Tibial artery (tissue), 4 donors: ENCODE results near the gene C5orf22.

Experiments used
- DNase-seq, 2 donors: peaks; one replicate each; pipeline ENCODE4 v3.0.0-alpha.2; 2019
- H3K27ac ChIP-seq, 2 donors: fragments of 200-600 bp; sonication (generic) in 1 of 2; 1 replicate in 1 of 2; 2 replicates in 1 of 2; pipeline ENCODE4 v1.5.1; 2018 to 2019; ENCODE audit warnings: mild to moderate bottlenecking in 1 of 2
- H3K27me3 ChIP-seq, 2 donors: fragments of 200-600 bp; sonication (generic) in 1 of 2; one replicate each; pipeline versions ENCODE4 v1.5.1 to v1.6.0; 2016 to 2019
- H3K36me3 ChIP-seq, 3 donors: fragments of 200-600 bp; sonication (generic) in 2 of 3; one replicate each; pipeline ENCODE4 v1.5.1; 2016 to 2019; ENCODE audit warnings: mild to moderate bottlenecking in 2 of 3
- H3K4me1 ChIP-seq, 4 donors: fragments of 200-600 bp; sonication (generic) in 2 of 4; 1 replicate in 3 of 4; 2 replicates in 1 of 4; pipeline ENCODE4 v1.5.1; 2016 to 2019
- H3K4me3 ChIP-seq, 2 donors: fragments of 200-600 bp; sonication (generic) in 1 of 2; 1 replicate in 1 of 2; 2 replicates in 1 of 2; pipeline ENCODE4 v1.5.1; 2018 to 2019; ENCODE audit warnings: mild to moderate bottlenecking in 2 of 2
- H3K9me3 ChIP-seq, 3 donors: fragments of 200-600 bp; sonication (generic) in 1 of 3; one replicate each; pipeline ENCODE4 v1.5.1; 2016 to 2019
- CTCF ChIP-seq, 2 experiments: fragments of 200-600 bp in 1 of 2; fragments of 450-650 bp in 1 of 2; IDR thresholded peaks; one replicate each; pipeline ENCODE4 v1.5.1; 2017 to 2019; ENCODE audit warnings: antibody characterized with exemption in 2 of 2, mild to moderate bottlenecking in 1 of 2, moderate library complexity in 1 of 2
- intact Hi-C: fragments of 100-400 bp; cut with DNase I; formaldehyde crosslinking; loops from one replicate; pipeline ENCODE4 v1.15.0; 2023; ENCODE audit warnings: low total_unique reads

C5orf22 gene

DNA sequence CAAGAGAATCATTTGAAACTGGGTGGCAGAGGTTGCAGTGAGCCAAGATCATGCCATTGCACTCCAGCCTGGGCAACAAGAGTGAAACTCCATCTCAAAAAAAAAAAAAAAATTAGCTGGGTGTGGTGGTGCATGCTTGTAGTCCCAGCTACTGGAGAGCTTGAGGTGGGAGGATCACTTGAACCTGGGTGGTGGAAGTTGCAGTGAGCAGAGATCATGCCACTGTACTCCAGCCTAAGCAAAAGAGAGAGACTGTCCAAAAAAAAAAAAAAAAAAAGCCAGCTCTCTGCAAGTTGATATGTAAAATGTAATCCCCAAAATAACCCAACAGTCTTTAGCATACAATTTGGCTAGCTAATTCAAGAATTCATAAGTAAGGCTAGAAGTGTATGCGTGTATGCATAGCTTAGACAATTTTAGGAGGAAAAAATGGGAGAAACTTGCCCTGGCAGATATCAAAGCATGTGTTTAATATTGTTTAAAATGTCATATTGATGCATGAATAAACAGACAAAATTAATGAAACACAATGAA is 36.3 kb downstream of the C5orf22 start:
- H3K4me1 ChIP-seq = peaks cover 0 to 5% (median under 1%) of the 10 kb centered on the region in 4 donors
- H3K9me3 ChIP-seq = no peaks in the 10 kb centered on the region
- intact Hi-C loops = no loop called here
- TF ChIP-seq CTCF (IDR thresholded peaks at IDR 0.05) = no peak
- H3K4me3 ChIP-seq = no peak overlapping the region
- no peak for DNase-seq
- no peaks in the 10 kb centered on the region for H3K27me3 ChIP-seq
- no peaks in the 10 kb centered on the region for H3K36me3 ChIP-seq
- H3K27ac ChIP-seq = no peak overlapping the region

DNA sequence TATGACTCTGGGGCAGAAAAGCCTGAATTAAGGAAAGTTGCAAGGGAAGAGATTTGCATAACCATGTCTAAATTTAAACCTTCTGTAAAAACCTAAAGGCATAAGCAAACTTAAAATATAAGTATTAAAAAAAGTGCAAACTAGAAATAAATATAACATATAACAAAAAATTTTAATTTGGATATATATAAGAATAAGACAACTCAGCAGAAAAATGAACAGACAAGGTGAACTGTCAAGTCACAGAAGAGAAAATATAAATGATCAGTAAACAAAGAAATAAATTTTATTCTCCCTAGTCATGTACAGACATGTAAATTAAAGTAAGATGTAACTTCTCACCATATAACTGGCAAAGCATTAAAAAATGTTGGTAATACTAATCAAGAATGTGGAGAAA is 37.0 kb downstream of the C5orf22 start:
- no peak for TF ChIP-seq CTCF (IDR thresholded peaks at IDR 0.05)
- intact Hi-C loops = no loop called here
- H3K4me3 ChIP-seq = no peak overlapping the region
- no peaks in the 10 kb centered on the region for H3K4me1 ChIP-seq
- H3K9me3 ChIP-seq = no peaks in the 10 kb centered on the region
- DNase-seq = no peak
- no peaks in the 10 kb centered on the region for H3K36me3 ChIP-seq
- H3K27ac ChIP-seq = no peak overlapping the region
- H3K27me3 ChIP-seq = no peaks in the 10 kb centered on the region

GRCh38 chr5:31573494-31574142 is 41.5 kb downstream of the C5orf22 start:
- H3K4me1 ChIP-seq = no peaks in the 10 kb centered on the region
- DNase-seq = no peak
- intact Hi-C loops = no loop called here
- H3K36me3 ChIP-seq = no peaks in the 10 kb centered on the region
- no peaks in the 10 kb centered on the region for H3K9me3 ChIP-seq
- H3K4me3 ChIP-seq = no peak overlapping the region
- TF ChIP-seq CTCF (IDR thresholded peaks at IDR 0.05) = no peak
- no peak overlapping the region for H3K27ac ChIP-seq
- H3K27me3 ChIP-seq = no peaks in the 10 kb centered on the region

DNA sequence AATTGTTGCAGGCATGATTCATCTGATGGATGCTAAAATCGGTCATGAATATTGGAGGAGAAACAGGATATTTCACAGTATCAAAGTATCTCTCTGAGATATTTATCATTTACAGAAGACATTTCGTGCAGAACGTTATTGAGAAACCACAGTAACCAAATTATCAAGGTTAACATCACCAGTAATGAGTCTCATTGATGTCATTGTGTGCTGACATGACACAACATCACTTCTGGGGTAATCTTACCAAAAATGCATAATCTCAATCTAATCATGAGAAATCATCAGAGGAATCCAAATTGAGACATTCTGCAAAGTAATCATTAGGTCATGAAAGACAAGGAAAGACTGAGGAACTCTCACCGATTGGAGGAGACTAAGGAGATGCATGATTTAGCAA is 42.7 kb downstream of the C5orf22 start:
- Histone ChIP-seq H3K9me3 (no peaks in the 10 kb centered on the region), H3K4me1 (no peaks in the 10 kb centered on the region), H3K4me3 (no peak overlapping the region), H3K27ac (no peak overlapping the region), H3K27me3 (no peaks in the 10 kb centered on the region), H3K36me3 (no peaks in the 10 kb centered on the region)
- TF ChIP-seq CTCF (IDR thresholded peaks at IDR 0.05) = no peak
- intact Hi-C loops = no loop called here
- no peak for DNase-seq

GRCh38 chr5:31577438-31577837 is 45.3 kb downstream of the C5orf22 start:
- H3K27ac ChIP-seq = no peak overlapping the region
- no peaks in the 10 kb centered on the region for H3K9me3 ChIP-seq
- no peak overlapping the region for H3K4me3 ChIP-seq
- no peak for TF ChIP-seq CTCF (IDR thresholded peaks at IDR 0.05)
- H3K4me1 ChIP-seq = no peaks in the 10 kb centered on the region
- H3K36me3 ChIP-seq = no peaks in the 10 kb centered on the region
- no peaks in the 10 kb centered on the region for H3K27me3 ChIP-seq
- intact Hi-C loops = no loop called here
- no peak for DNase-seq
